HG03469 (cell line): ENCODE results near the gene SEC16A.

ENCODE experiments used
- ATAC-seq: cut with Tn5 transposase; IDR thresholded peaks from one replicate; pipeline ENCODE4 v1.9.1; 2021; ENCODE audit warnings: mild to moderate bottlenecking, moderate library complexity, moderate number of reproducible peaks; ENCODE audit not compliant: unreplicated experiment

The SEC16A gene

DNA sequence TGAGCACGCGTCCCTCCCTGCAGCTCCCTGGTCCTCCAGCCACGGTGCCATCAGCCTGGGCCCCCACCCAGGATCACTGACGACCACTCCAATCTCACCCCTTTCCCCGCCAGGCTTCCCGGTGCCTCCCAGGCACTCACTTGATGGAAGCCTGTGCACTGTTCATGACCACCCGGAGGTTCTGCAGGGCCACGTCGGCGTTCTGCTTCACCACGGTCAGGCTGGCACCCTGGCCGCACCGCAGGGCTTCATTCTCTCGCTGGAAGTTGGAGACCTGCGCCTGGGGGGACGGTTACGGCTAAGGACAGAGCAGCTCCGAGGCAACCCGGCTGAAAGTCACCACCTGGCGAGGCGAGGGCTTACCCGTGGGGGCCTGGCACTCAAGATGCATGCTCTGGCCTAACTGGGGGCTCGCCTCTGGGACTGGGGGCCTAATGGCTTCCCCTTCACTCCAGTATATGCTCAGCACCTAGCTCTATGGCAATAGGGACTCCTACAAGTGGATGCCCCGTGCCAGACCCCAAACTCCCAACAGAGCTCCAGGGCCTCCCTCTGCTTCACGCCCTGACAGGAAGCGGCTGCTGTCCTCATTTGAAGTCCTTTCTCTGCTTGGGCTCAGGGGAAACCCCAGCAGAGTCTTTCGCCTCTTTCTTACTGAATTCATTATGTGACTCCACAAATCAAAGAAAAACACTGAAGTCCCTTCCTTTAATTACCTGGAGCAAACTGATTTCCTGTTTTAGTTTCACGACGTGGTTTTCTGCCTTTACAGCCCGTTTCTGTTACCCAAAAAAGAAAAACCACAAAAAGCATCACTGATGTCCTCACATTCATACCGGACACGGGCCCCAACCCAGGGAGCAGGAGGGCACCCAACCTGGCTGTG, 78.7 kb downstream of the SEC16A start:
- no peak for ATAC-seq

- no peak for ATAC-seq
These were observed 79.3 kb downstream of the SEC16A start for GRCh38 chr9:136403538-136403914.

DNA sequence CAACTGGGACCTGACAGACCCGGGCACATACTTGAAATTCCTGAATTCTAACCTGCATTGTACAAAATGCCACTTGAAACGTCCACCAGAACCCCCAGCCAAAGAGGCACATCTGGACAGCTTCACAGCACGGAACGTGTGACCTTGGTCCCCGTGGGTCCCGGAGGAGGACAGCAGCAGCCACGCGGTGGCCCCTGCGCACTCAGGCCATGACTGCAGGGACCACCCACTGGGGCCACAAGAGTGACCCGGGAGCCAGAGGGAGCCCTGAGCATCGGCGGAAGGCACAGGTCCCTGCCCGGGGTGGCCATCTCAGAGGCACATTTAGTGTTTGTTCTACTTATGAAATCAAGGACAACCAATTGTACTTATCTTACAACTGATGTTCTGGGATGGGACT, 80.8 kb downstream of the SEC16A start:
- no peak for ATAC-seq

DNA sequence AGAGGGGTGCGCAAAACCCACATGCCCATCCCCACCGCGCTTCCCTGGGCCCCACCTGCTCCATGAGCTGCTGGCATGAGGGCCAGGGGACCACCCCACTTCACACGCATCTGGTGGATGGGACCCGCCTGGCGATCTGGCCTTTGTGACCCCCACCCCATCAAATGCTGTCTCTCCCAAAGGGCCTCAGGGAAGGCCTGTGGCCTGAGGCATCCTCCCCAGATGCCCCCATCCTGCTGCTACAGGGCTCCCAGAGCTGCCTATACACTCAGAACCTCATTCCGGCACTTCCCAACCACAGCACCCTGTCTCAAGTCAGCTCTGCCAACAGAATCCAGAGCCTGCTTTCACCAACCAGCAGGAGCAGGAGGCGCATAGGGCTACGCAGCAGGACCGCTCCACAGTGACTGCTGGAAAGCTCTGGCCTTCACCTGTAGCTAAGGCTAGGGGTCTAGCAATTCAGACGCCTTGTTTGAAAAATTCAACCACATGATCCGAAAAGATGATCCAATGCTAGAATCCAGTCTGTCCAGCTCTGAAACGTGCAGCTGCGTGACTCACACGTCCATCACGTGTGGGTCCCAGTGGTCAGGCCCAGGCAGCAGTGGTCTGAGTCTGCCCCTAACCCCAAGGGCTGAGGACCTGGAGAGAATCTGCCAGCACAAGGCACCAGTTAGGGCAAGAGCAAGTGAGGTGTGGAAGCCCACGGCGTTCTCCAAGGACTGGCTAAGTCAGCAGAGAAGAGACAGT, 81.5 kb downstream of the SEC16A start:
- no peak for ATAC-seq

- peak; percentile 41 for ATAC-seq
These were observed 82.6 kb downstream of the SEC16A start, which contains the start of gene SNAPC4 for GRCh38 chr9:136400038-136400834. SNAPC4 (minus strand) TSS chr9:136400170; CDS start chr9:136398428, 1,742 bp downstream.

GRCh38 chr9:136399176-136400037, 83.4 kb downstream of the SEC16A start:
- no peak for ATAC-seq

DNA sequence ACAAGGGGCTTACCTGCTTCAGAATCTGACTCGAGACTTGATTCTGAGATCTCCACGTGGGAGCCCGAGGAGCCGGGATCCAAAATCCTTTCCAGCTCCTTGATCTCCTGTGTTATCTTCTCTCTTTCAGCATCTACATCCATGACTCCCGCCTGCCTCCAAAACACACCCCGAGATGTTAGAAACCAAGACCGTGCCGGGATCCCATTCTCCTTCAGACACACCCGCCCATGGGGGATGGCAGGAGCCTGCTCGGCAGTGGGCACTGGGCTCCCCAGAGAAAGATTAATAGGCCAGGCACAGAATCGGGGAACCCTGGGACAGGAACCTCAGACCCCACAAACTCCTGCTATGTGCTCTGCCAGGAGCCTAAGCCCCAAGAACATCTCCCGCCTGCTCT, 84.6 kb downstream of the SEC16A start:
- no peak for ATAC-seq

DNA sequence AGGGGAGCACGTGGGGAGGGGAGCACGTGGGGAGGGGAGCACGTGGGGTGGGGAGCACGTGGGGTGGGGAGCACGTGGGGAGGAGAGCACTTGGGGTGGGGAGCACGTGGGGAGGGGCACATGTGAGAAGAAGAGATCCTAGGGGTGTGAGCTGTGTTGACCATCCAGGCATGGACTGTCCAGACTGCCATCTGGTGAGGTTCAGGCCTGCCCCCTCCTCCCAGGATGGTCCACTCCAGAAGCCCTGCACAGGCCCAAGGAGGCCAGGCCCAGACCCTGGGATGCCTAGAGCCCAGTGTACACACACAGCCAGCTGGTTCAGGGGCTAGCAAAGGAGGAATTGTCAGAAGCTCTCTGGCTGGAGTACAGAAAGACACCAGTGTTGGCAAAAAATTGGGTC, 85.2 kb downstream of the SEC16A start:
- ATAC-seq: no peak

- no peak for ATAC-seq
These were observed 86.7 kb downstream of the SEC16A start for GRCh38 chr9:136396219-136396515.

GRCh38 chr9:136395345-136396218, 87.3 kb downstream of the SEC16A start:
- ATAC-seq: no peak

DNA sequence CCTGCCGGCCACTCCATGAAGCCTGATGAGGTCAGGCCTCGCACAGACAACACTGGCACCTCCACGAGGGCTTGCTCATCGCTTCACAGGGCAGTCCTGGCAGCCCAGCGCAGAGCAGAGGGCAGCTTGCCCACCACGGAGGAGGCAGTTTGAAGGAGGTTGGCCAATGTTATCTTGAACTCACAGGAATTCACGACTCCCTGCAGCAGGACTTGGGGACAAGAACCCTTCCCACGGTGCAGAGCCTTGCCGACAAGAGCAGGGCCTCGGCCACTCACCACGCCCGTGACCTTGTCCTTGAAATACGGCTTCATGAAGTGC, 87.9 kb downstream of the SEC16A start:
- ATAC-seq: no peak

DNA sequence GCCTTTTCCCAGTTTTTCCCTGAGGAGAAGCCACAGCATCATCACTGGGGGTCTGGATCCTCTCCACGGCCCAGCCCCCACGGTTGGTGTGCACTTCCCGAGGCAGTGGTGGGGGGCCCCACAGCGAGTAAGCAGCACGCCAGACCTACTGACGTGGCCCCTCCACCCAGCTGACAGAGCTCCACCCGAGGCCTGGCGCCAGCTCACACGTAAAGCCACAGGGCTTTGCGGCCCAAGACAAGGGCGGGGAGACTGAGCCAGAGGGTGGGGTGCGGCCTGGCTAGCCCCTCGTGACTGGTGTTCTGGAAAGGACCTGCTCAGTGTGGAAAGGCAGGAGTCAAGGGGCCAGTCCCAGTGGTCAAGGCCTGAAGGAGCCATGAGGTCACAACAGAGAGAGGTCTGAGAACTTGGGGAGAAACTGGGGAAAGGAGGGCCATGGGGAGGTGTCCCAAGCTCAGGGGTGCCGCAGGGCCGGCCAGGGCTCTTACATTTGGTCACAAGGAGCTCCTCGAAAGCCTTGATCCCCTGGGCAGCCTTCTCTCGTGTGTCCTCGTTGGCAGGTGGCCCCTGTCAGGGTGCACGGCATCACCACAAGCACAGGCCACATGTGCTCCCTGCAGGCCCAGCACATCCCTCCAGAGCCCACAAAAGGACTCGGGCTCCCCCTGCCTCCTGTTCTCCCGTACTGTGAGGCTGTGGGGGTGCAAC, 88.4 kb downstream of the SEC16A start:
- no peak for ATAC-seq

DNA sequence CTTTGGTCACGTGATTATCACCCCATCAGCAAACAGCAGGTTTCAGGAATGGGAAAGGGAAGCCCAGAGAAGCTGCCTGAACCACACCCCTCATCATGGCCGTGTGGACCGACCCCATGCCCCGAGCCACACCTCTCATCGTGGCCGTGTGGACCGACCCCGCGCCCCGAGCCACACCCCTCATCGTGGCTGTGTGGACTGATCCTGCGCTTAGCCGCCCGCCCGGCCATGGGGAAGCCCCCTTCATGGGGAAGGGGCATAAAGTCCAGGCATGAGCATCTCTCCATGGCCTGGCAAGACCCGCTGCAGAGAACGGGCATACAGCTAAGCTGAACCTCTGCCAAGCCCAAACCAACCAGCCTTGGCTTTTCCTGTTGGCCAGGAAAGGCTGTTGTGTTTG, 89.3 kb downstream of the SEC16A start:
- no peak for ATAC-seq

DNA sequence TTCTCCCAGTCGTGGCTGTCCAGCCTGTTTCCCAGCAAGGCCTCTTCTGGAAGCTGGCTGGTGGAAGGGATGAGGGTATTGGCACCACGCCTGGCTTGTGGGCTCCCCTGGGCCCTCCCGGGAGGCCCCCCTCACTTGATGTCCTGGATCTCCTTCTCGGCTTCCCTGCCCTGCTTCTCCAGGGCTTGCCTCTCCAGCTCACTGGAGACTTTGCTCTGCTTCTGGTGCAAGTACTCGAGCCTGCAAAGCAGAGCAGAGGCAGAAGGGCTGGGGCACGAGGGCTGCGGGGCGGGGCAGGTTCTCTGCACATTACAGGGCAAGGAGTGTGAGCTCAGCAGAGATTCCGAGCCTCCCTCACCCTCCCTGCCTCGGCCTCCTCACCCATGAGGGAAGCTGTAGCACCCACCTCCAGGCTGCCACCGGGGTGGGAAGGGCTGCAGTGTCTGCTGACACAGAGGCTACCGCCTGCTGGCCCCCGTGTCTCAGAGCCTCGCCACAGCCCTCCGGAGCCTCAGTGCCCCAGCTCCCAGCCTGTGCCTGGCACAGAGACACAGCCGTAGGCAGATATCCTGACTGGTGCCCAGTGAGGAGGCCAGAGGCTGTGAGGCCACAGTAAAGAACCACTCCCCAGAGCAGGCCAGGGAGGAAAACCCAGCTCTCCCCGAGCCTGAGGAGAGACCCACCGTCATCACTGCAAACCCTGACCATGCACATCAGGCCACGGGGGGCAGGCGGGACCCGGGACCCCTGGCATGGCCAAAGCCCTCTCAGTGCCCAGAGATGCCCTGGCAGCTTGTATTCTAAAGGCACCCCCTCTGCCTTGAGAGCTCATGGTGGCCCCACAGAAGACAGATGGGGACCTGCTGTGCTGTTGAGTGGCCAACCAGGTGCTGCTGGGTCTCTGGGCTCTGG, 90.0 kb downstream of the SEC16A start:
- no peak for ATAC-seq

- ATAC-seq: no peak
These were observed 90.9 kb downstream of the SEC16A start for GRCh38 chr9:136391737-136392537.
